ENCODE results near the gene PGAP3. TPM values are rescaled to one million over a fixed set of nuclear protein-coding genes. Genes with fewer than 3 reads are reported as not detected.
"Not testable (repeated sequence)": the region's sequence is repeated elsewhere in the genome, so short reads cannot be mapped to it uniquely, and the experiment has no call there.

Gene PGAP3
- 15.3 TPM for total RNA-seq
- long read RNA-seq, transcript PGAP3-201 (8 exons, 2,737 nt), result major isoform, 14 of 37 reads
- long read RNA-seq, partial matches to known transcripts, result 6 of 37 reads
- long read RNA-seq, other reads (novel, unspliced or antisense), result 15 of 37 reads

GRCh38 chr17:39687546-39688474, at the start of gene PGAP3:
TSS of gene PGAP3 (minus strand) at chr17:39688057. CDS start at chr17:39688014, 43 bp downstream.
- peak; percentile 87 for DNase-seq (ENCODE audit: low spot score)
- intact Hi-C loops (cut with DNase I), result no loop called here

- intact Hi-C loops (cut with DNase I), result no loop called here
- no peak for DNase-seq (ENCODE audit: low spot score)
Measured at GRCh38 chr17:39737206-39737759, 49.4 kb upstream of the PGAP3 start.

GRCh38 chr17:39736319-39737165, 48.7 kb upstream of the PGAP3 start:
- DNase-seq (ENCODE audit: low spot score), result no peak
- intact Hi-C loops (cut with DNase I), result no loop called here

- DNase-seq (ENCODE audit: low spot score), result no peak
- intact Hi-C loops (cut with DNase I), result no loop called here
Measured at GRCh38 chr17:39735882-39736281, 48.0 kb upstream of the PGAP3 start.

GRCh38 chr17:39732586-39732985, 44.7 kb upstream of the PGAP3 start:
- DNase-seq (ENCODE audit: low spot score), result no peak
- intact Hi-C loops (cut with DNase I), result loop anchor here (5.0 kb wide), 1 partner anchor 65 kb away; the partner anchor contains the start of genes PNMT and TCAP

- intact Hi-C loops (cut with DNase I), result loop anchor here (5.0 kb wide), 1 partner anchor 63 kb away; the partner anchor contains the start of genes PNMT and TCAP
- DNase-seq (ENCODE audit: low spot score), result peak; percentile 97
Measured at GRCh38 chr17:39730095-39730921, 42.5 kb upstream of the PGAP3 start, which contains the start of gene MIEN1. TSS of gene MIEN1 (minus strand) at chr17:39730532. CDS start at chr17:39730495, 37 bp downstream.

- intact Hi-C loops (cut with DNase I), result loop anchor here (5.0 kb wide), 1 partner anchor 92 kb away; the partner anchor contains the start of gene STARD3
Measured at GRCh38 chr17:39729280-39729851, 41.5 kb upstream of the PGAP3 start.

GRCh38 chr17:39727556-39727955, 39.7 kb upstream of the PGAP3 start:
- intact Hi-C loops (cut with DNase I), result loop anchor here (5.0 kb wide), 1 partner anchor 90 kb away; the partner anchor contains the start of gene STARD3
- no peak for DNase-seq (ENCODE audit: low spot score)

More at GRCh38 chr17:39729280-39729851, 41.5 kb upstream of the PGAP3 start:
- DNase-seq (ENCODE audit: low spot score), result no peak

GRCh38 chr17:39726617-39727016, 38.8 kb upstream of the PGAP3 start:
- no peak for DNase-seq (ENCODE audit: low spot score)
- intact Hi-C loops (cut with DNase I), result loop anchor here (5.0 kb wide), 1 partner anchor 89 kb away; the partner anchor contains the start of gene STARD3

GRCh38 chr17:39725923-39726322, 38.1 kb upstream of the PGAP3 start:
- intact Hi-C loops (cut with DNase I), result loop anchor here (5.0 kb wide), 1 partner anchor 89 kb away; the partner anchor contains the start of gene STARD3

GRCh38 chr17:39724731-39725130, 36.9 kb upstream of the PGAP3 start:
- no peak for DNase-seq (ENCODE audit: low spot score)
- intact Hi-C loops (cut with DNase I), result loop anchor here (5.0 kb wide), 1 partner anchor 87 kb away; the partner anchor contains the start of gene STARD3

More at GRCh38 chr17:39725923-39726322, 38.1 kb upstream of the PGAP3 start:
- not testable (repeated sequence) for DNase-seq (ENCODE audit: low spot score)

- no peak for DNase-seq (ENCODE audit: low spot score)
- intact Hi-C loops (cut with DNase I), result no loop called here
Measured at GRCh38 chr17:39722965-39723848, 35.4 kb upstream of the PGAP3 start.

- DNase-seq (ENCODE audit: low spot score), result no peak
- intact Hi-C loops (cut with DNase I), result no loop called here
Measured at GRCh38 chr17:39722104-39722503, 34.2 kb upstream of the PGAP3 start.

GRCh38 chr17:39719563-39720355, 31.9 kb upstream of the PGAP3 start:
- intact Hi-C loops (cut with DNase I), result no loop called here
- DNase-seq (ENCODE audit: low spot score), result no peak

- intact Hi-C loops (cut with DNase I), result no loop called here
- no peak for DNase-seq (ENCODE audit: low spot score)
Measured at GRCh38 chr17:39717660-39718059, 29.8 kb upstream of the PGAP3 start.

- intact Hi-C loops (cut with DNase I), result no loop called here
- no peak for DNase-seq (ENCODE audit: low spot score)
Measured at GRCh38 chr17:39716879-39717536, 29.2 kb upstream of the PGAP3 start.

Measured in cardiac septum (tissue), 1 donor.